Erythroblast (primary cell): ENCODE data around the gene TNFRSF4.

ENCODE experiments used
- GATA1 ChIP-seq: IDR thresholded peaks from 2 replicates; pipeline ENCODE4 v1.6.1; 2011; ENCODE audit warnings: low read depth, mild to moderate bottlenecking, control low read depth, low read length, moderate library complexity
- POLR2A ChIP-seq: IDR thresholded peaks from 2 replicates; pipeline ENCODE4 v1.6.1; 2011; ENCODE audit warnings: mild to moderate bottlenecking, low read length

- no peak for TF ChIP-seq POLR2A
- no peak for TF ChIP-seq GATA1
Observed at GRCh38 chr1:1219341-1219740, 5.4 kb upstream of the TNFRSF4 start.
